Neural cell (in vitro differentiated cells): ENCODE data around the gene ERH.

Source experiments
- CTCF ChIP-seq: fragments of 450-650 bp; IDR thresholded peaks from 2 replicates; pipeline ENCODE4 v1.5.1; 2014; ENCODE audit warnings: antibody characterized with exemption, mild to moderate bottlenecking, moderate library complexity; ENCODE audit not compliant: poor library complexity, severe bottlenecking
- POLR2AphosphoS5 ChIP-seq: IDR thresholded peaks from 2 replicates; pipeline ENCODE4 v1.6.1; 2012

DNA sequence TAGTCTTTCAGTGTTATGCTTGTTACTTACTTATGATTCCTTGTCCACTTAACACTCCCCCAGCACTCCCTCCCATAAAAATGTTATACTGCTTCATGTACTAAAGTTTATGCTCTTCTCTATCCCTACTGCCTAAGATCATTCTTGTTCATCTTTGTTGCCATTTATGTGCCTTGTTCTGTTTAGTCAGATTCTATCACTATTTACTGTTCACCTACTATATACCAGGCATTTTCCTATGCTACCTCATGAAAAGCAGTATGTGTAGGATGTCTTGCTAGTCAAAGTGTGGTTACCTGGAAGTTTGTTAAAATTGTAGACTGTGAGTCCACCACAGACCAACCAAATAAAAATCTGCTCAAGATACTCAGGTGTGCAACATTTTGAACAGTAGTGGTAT lies 23.9 kb downstream of the ERH start:
- TF ChIP-seq CTCF (no peak), POLR2AphosphoS5 (no peak)
